Psoas muscle (tissue), 8 donors: ENCODE measurements around the gene ZNF648. TPM values are rescaled to one million over a fixed set of nuclear protein-coding genes. Genes with fewer than 3 reads are reported as not detected.
"Not testable (repeated sequence)": the region's sequence is repeated elsewhere in the genome, so short reads cannot be mapped to it uniquely, and the experiment has no call there.

Experiments
- ATAC-seq, 4 donors: fragments of 200-7000 bp; cut with Tn5 transposase; one replicate each; pipeline ENCODE4 v1.9.1; 2020; ENCODE audit warnings: moderate library complexity in 3 of 4, mild to moderate bottlenecking in 2 of 4
- DNase-seq, 2 donors: peaks; one replicate each; pipeline ENCODE4 v3.0.0-alpha.2; 2020
- H3K27ac ChIP-seq: fragments of 200-600 bp; one replicate; pipeline ENCODE4 v1.8.0; 2022
- H3K27me3 ChIP-seq, 3 donors: fragments of 200-600 bp in 1 of 3; one replicate each; pipeline versions ENCODE4 v1.6.1 to v1.8.0; 2013 to 2022; ENCODE audit warnings: low read length in 2 of 3, mild to moderate bottlenecking in 2 of 3, moderate library complexity in 1 of 3; ENCODE audit not compliant: insufficient read depth in 3 of 3
- H3K36me3 ChIP-seq, 2 donors: fragments of 200-600 bp in 1 of 2; one replicate each; pipeline versions ENCODE4 v1.6.1 to v1.8.0; 2013 to 2022; ENCODE audit warnings: low read depth in 1 of 2, mild to moderate bottlenecking in 1 of 2, moderate library complexity in 1 of 2; ENCODE audit not compliant: insufficient read depth in 1 of 2
- H3K4me1 ChIP-seq: fragments of 200-600 bp; one replicate; pipeline ENCODE4 v1.8.0; 2022
- H3K4me3 ChIP-seq: fragments of 200-600 bp; one replicate; pipeline ENCODE4 v1.8.0; 2022; ENCODE audit warnings: mild to moderate bottlenecking
- H3K9me3 ChIP-seq: fragments of 200-600 bp; one replicate; pipeline ENCODE4 v1.8.0; 2022
- WGBS, 3 donors: extraction: QIAGEN DNeasy Blood & Tissue Kit; methylation state at CpG; one replicate each; pipeline versions ENCODE4 v1.1.6 to v1.1.7; 2013; 5-methylcytosine and 5-hydroxymethylcytosine counted together
- intact Hi-C, 2 donors: fragments of 100-400 bp; cut with DNase I; formaldehyde crosslinking; loops; one replicate each; pipeline versions ENCODE4 v1.11.0 to v1.14.2; 2022
- polyA plus RNA-seq, 3 donors: library from polyadenylated mRNA; stranded (reverse); fragments of 200-250 nt; gene quantifications; one replicate each; pipeline ENCODE4 v1.2.3, GENCODE V29; 2013
- total RNA-seq, 4 donors: library from RNA; stranded (reverse); fragmentation: NEBNext Ultra II Directional in 2 of 4; extraction: Animal tissue kit (Norgen Biotek cat#: 25700) in 2 of 4; gene quantifications; one replicate each; pipeline versions ENCODE4 v1.2.1 to v1.2.4, GENCODE V29; 2021 to 2023
- TF ChIP-seq, protein P1 (sequence below): fragments of 200-600 bp; IDR thresholded peaks from one replicate; pipeline ENCODE4 v1.8.0; 2022; ENCODE audit warnings: antibody characterized with exemption
- donor health status: healthy with polysubstance abuse.
- donor health status: DM: no; HTN: no; CAD: no; lungs with moderate emphysema.
- donor health status: Bipolar disorder and iron deficiency.
- donor health status: healthy.
- donor health status: DM: yes; HTN: yes; CAD: no.
- donor health status: DM: no; HTN: no; CAD: no.
- donor health status: DM: no; HTN: no; CAD: no.
- donor health status: DM: yes; HTN: yes; CAD: no.

ZNF648 gene
- total and polyA plus RNA-seq, 7 donors: 0.01 to 0.06 (median 0.01) TPM; not detected in 4

DNA sequence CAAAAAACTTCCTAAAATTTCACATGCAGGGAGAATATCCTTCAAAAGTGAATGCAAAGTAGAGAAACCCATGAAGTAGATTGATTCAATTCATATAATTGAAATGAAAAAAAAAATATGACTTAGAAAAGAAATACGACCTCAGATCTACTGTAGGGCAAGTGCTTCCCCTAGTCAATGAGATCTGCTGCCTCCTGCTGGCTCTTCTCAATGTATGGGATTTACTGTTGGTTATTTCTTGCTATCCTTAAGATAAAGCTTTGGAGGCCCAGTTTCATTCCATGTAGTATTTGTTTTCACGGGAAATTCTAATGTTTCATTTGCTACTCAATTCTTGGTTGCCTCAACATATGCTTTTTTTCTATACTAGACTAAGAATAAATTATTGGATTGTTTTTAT lies 46.2 kb downstream of the ZNF648 start:
- no peak for ATAC-seq
- WGBS, 3 donors: 69 to 83% (median 77%) methylated on average over 2 of the region's 2 CpGs
- Histone ChIP-seq H3K9me3 (peaks cover 20% of the 10 kb centered on the region), H3K36me3 (no peaks in the 10 kb centered on the region), H3K27me3 (no peaks in the 10 kb centered on the region), H3K27ac (no peak overlapping the region), H3K4me1 (no peaks in the 10 kb centered on the region), H3K4me3 (no peak overlapping the region)
- intact Hi-C loops: no loop called here
- TF ChIP-seq, protein P1, sequence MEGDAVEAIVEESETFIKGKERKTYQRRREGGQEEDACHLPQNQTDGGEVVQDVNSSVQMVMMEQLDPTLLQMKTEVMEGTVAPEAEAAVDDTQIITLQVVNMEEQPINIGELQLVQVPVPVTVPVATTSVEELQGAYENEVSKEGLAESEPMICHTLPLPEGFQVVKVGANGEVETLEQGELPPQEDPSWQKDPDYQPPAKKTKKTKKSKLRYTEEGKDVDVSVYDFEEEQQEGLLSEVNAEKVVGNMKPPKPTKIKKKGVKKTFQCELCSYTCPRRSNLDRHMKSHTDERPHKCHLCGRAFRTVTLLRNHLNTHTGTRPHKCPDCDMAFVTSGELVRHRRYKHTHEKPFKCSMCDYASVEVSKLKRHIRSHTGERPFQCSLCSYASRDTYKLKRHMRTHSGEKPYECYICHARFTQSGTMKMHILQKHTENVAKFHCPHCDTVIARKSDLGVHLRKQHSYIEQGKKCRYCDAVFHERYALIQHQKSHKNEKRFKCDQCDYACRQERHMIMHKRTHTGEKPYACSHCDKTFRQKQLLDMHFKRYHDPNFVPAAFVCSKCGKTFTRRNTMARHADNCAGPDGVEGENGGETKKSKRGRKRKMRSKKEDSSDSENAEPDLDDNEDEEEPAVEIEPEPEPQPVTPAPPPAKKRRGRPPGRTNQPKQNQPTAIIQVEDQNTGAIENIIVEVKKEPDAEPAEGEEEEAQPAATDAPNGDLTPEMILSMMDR: no peak
- no peak for DNase-seq

DNA sequence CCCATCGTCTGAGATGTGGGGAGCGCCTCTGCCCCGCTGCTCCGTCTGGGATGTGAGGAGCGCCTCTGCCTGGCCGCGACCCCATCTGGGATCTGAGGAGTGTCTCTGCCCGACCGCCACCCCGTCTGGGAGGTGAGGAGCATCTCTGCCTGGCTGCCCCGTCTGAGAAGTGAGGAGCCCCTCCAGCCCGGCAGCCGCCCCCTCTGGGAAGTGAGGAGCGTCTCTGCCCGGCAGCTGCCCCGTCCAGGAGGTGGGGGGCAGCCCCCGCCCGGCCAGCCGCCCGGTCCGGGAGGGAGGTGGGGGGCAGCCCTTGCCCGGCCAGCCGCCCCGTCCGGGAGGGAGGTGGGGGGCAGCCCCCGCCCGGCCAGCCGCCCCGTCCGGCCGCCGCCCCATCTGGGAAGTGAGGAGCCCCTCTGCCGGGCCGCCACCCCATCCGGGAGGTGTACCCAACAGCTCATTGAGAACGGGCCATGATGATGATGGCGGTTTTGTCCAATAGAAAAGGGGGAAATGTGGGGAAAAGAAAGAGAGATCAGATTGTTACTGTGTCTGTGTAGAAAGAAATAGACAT lies 50.6 kb downstream of the ZNF648 start:
- H3K4me1 ChIP-seq, H3K27ac ChIP-seq, H3K36me3 ChIP-seq, H3K27me3 ChIP-seq, intact Hi-C loops, ATAC-seq, H3K4me3 ChIP-seq, H3K9me3 ChIP-seq: not testable (repeated sequence)
- peak in 1 of 2 donors; percentile 40 for DNase-seq
- WGBS, 3 donors: 92 to 96% (median 96%) methylated on average over 27 to 37 of the region's 37 CpGs

DNA sequence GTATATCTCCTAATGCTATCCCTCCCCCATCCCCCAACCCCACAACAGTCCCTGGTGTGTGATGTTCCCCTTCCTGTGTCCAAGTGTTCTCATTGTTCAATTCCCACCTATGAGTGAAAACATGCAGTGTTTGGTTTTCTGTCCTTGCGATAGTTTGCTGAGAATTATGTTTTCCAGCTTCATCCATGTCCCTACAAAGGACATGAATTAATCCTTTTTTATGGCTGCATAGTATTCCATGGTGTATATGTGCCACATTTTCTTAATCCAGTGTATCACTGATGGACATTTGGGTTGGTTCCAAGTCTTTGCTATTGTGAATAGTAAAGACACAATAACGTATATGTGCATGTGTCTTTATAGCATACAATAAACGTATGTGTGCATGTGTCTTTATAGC lies 56.1 kb downstream of the ZNF648 start:
- H3K9me3 ChIP-seq, intact Hi-C loops, H3K4me3 ChIP-seq, H3K27me3 ChIP-seq, ATAC-seq, H3K4me1 ChIP-seq, H3K36me3 ChIP-seq, DNase-seq, H3K27ac ChIP-seq: not testable (repeated sequence)
- 92 to 93% (median 93%) methylated on average over 3 of the region's 3 CpGs for WGBS, 3 donors

DNA sequence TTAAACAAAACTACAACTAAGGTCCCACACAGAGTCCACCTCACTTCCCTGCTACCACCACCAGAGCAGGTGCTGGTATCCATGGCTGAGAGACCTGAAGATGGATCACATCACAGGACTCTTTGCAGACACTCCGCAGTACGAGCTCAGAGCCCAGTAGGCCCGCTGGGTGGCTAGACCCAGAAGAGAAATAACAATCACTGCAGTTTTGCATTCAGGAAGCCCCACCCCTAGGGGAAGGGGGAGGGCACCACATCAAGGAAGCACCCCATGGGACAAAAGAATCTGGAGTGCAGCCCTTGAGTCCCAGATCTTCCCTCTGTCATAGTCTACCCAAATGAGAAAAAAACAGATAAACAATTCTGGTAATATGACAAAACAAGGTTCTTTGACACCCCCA lies 56.9 kb downstream of the ZNF648 start:
- ATAC-seq (no peak), DNase-seq (no peak)
- Histone ChIP-seq H3K27ac (no peak overlapping the region), H3K27me3 (no peaks in the 10 kb centered on the region), H3K4me1 (no peaks in the 10 kb centered on the region), H3K36me3 (no peaks in the 10 kb centered on the region), H3K4me3 (no peak overlapping the region), H3K9me3 (no peaks in the 10 kb centered on the region)
- 85 to 88% (median 87%) methylated on average over 3 of the region's 3 CpGs for WGBS, 3 donors
- TF ChIP-seq, protein P1: no peak
- intact Hi-C loops: no loop called here
